GM21447 (cell line): ENCODE measurements around the gene TGOLN2.
"Not testable (repeated sequence)": the region's sequence is repeated elsewhere in the genome, so short reads cannot be mapped to it uniquely, and the experiment has no call there.

Experiments used
- ATAC-seq: cut with Tn5 transposase; IDR thresholded peaks from one replicate; pipeline ENCODE4 v1.9.1; 2021; ENCODE audit not compliant: unreplicated experiment

The TGOLN2 gene

GRCh38 chr2:85340034-85340892, 12.5 kb upstream of the TGOLN2 start:
- no peak for ATAC-seq

GRCh38 chr2:85334928-85335327, 7.1 kb upstream of the TGOLN2 start:
- no peak for ATAC-seq

GRCh38 chr2:85333877-85334276, 6.1 kb upstream of the TGOLN2 start:
- ATAC-seq = not testable (repeated sequence)

- ATAC-seq = no peak
Observed at GRCh38 chr2:85330839-85331636, 3.2 kb upstream of the TGOLN2 start.

- ATAC-seq = not testable (repeated sequence)
Observed at GRCh38 chr2:85329701-85330100, 1.9 kb upstream of the TGOLN2 start.

GRCh38 chr2:85329181-85329651, 1.4 kb upstream of the TGOLN2 start:
- no peak for ATAC-seq

DNA sequence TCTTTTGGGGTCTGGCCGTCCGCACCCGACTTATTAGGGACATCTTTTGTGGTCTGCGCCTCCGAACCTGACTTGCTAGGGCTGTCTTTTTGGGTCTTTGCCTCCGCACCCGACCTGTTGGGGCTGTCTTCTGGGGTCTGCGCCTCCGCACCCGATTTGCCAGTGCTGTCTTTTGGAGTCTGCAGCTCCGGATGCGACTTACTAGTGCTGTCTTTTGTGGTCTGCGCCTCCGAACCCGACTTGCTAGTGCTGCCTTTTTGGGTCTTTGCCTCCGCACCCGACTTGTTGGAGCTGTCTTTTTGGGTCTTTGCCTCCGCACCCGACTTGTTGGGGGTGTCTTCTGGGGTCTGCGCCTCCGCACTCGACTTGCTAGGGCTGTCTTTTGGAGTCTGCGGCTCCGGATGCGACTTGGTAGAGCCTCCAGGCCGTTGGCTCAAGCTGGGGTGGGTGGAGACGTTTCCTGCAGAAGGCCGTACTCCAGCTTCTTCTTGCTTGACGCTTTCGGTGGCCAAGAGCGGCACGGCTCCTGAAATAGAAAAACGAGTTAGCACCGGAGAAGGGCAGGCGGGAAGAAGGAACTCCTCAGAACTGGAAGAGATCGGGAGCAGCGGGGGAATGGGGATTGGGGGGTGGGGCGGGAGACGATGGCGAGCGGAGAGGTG, 498 bp downstream of the TGOLN2 start:
- peak; percentile 36 for ATAC-seq

- peak; percentile 46 for ATAC-seq
Observed at GRCh38 chr2:85326406-85327159, 1.2 kb downstream of the TGOLN2 start.

GRCh38 chr2:85325466-85325811, 2.4 kb downstream of the TGOLN2 start:
- ATAC-seq = no peak

DNA sequence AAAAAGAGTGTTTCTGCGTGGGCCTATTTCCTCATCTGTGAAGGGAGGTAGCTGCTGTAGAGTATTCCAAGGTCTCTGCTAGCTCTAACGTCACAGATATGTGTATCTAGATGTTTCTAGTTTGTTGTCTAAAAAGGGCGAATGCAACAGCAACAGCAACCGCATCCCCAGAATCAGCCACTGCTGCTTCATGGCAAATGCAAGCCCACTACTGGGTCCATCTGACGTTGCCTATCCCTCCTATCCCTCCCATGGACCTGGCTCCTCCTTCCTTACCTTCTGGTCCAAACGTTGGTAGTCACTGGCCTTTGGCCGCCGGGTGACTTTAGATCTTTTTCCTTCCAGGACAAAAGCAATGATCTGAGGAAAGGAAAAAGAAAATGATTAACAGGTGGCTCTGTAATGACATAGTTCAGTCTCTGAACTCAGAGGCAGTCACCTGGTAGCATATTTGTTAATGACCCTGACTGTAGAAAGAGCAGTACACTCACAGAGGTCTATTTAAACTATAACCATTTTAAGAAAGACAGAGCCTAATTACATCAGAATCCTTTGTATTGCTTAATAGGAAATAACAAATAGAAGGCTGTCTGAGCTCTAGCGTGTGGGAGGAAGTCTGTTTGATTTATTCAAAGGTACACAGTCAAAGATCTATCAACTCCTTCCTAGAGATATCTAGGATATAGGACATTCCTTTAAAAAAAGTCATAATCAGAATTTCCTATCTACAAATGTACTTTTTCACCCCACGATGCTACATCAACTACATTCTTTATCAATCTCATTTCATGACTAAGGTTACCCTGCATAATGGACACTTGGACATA, 2.9 kb downstream of the TGOLN2 start:
- no peak for ATAC-seq

- not testable (repeated sequence) for ATAC-seq
Observed at GRCh38 chr2:85323988-85324367, 3.8 kb downstream of the TGOLN2 start.

GRCh38 chr2:85323351-85323987, 4.3 kb downstream of the TGOLN2 start:
- ATAC-seq = no peak

GRCh38 chr2:85319796-85320195, 8.0 kb downstream of the TGOLN2 start:
- ATAC-seq = no peak

DNA sequence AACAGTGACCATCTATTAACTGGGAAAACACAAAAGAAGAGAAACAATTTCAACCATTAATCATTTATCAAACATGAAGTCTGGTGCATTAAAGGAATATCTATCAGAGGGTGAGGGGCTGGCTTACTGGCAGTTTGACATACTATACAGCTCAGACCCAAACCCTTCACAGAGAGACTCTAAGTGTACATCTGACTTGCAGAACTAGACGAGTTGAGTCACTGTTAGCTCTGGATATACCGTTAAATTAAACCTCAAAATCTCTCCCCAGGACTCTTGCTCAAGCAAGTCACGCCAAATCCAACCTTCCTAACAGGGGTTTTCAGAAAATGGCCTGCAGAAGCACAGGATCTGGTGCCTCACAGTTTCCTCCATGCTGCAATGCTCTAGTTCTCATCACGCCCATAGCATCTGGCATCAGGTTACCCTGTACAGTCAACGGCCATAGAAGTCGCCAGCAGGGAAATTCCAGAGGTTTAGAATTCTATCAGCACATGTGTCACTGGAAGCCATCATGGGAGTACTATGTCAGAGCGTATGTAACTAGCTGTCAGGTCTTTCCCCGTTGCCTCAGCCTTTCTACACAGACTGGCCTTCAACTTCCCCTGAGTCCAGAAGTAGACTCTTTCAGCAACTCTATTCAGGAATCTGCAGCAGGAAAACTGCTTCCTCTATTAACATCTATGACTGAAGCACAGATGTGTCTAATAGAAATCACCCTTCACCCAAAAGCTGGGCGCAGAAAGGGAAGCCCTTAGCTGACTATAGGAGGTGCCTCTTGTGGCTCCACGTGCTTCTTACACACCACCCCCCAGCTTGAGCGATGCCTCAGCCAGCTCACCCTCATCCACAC, 9.3 kb downstream of the TGOLN2 start:
- ATAC-seq = no peak

DNA sequence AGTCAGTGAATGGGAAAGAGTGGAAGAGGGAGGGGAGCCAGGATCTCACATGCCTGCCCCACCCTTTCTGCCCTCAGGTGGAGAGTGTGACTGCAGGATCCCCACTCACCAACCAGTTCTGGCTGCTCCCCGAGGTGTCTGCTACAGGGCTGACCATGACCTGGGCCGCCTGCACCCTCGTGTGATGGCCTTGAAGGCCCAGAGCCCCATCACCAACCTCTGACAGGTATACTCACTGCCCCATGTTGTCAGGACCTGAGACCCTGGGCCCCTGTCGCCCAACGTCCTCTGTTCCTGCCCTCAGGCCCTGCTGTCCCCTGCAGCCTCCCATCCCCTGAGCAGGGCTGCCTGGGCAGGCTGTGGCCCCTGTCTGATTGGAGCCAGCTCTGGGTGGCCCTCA, 11.9 kb downstream of the TGOLN2 start:
- ATAC-seq = not testable (repeated sequence)

- ATAC-seq = no peak
Observed at GRCh38 chr2:85314884-85315242, 12.9 kb downstream of the TGOLN2 start.

- ATAC-seq = no peak
Observed at GRCh38 chr2:85312404-85312803, 15.4 kb downstream of the TGOLN2 start.

- ATAC-seq = peak; percentile 62
Observed at GRCh38 chr2:85310330-85310729, 17.5 kb downstream of the TGOLN2 start.
